Epidermal melanocyte (primary cell): ENCODE data around the gene VGLL1.

Source experiments
- DNase-seq: peaks from one replicate; pipeline ENCODE4 v3.0.0; 2011; ENCODE audit warnings: low spot score; ENCODE audit not compliant: insufficient read length

VGLL1 gene

GRCh38 chrX:136531951-136532350, at the start of gene VGLL1:
Gene VGLL1, plus strand, starts transcription at chrX:136532215. Its CDS starts 3,806 bp downstream, at chrX:136536021.
- DNase-seq, result no peak

GRCh38 chrX:136487647-136488046, 44.4 kb upstream of the VGLL1 start, which contains the start of gene BRS3:
Gene BRS3, plus strand, starts transcription at chrX:136487947. Its CDS starts 168 bp downstream, at chrX:136488115.
- no peak for DNase-seq

GRCh38 chrX:136488706-136489105, 43.3 kb upstream of the VGLL1 start:
- DNase-seq, result no peak

- DNase-seq, result no peak
Observed at GRCh38 chrX:136491832-136492231, 40.2 kb upstream of the VGLL1 start.

GRCh38 chrX:136493011-136493410, 39.0 kb upstream of the VGLL1 start:
- no peak for DNase-seq

GRCh38 chrX:136495043-136495442, 37.0 kb upstream of the VGLL1 start:
- DNase-seq, result no peak

GRCh38 chrX:136496186-136496763, 35.7 kb upstream of the VGLL1 start:
- no peak for DNase-seq

GRCh38 chrX:136496764-136497555, 35.1 kb upstream of the VGLL1 start:
- peak; percentile 24 for DNase-seq

GRCh38 chrX:136497556-136498052, 34.4 kb upstream of the VGLL1 start, which contains the start of gene HTATSF1:
Gene HTATSF1, plus strand, starts transcription at chrX:136497592. Its CDS starts 93 bp downstream, at chrX:136497685.
- no peak for DNase-seq

- no peak for DNase-seq
Observed at GRCh38 chrX:136519069-136519468, 12.9 kb upstream of the VGLL1 start.

- DNase-seq, result no peak
Observed at GRCh38 chrX:136523770-136524169, 8.2 kb upstream of the VGLL1 start.

- DNase-seq, result no peak
Observed at GRCh38 chrX:136525738-136526606, 6.0 kb upstream of the VGLL1 start.

- DNase-seq, result no peak
Observed at GRCh38 chrX:136528645-136529315, 3.2 kb upstream of the VGLL1 start.

- DNase-seq, result no peak
Observed at GRCh38 chrX:136529795-136530194, 2.2 kb upstream of the VGLL1 start.

- DNase-seq, result no peak
Observed at GRCh38 chrX:136534131-136534530, 2.1 kb downstream of the VGLL1 start.

- no peak for DNase-seq
Observed at GRCh38 chrX:136538811-136539210, 6.8 kb downstream of the VGLL1 start.

GRCh38 chrX:136540226-136540625, 8.2 kb downstream of the VGLL1 start:
- no peak for DNase-seq

GRCh38 chrX:136541294-136541693, 9.3 kb downstream of the VGLL1 start:
- DNase-seq, result no peak

- DNase-seq, result no peak
Observed at GRCh38 chrX:136542281-136542680, 10.3 kb downstream of the VGLL1 start.

GRCh38 chrX:136546371-136546781, 14.4 kb downstream of the VGLL1 start:
- DNase-seq, result no peak

GRCh38 chrX:136549226-136549625, 17.2 kb downstream of the VGLL1 start:
- no peak for DNase-seq
